ENCODE data around the gene FNIP1.
"Not testable (repeated sequence)": the region's sequence is repeated elsewhere in the genome, so short reads cannot be mapped to it uniquely, and the experiment has no call there.

FNIP1 gene

GRCh38 chr5:131749723-131750470 is 46.9 kb downstream of the FNIP1 start:
- no peak for DNase-seq

- DNase-seq, result no peak
Measured at GRCh38 chr5:131749138-131749537, 47.7 kb downstream of the FNIP1 start.

- peak; percentile 50 for DNase-seq
Measured at GRCh38 chr5:131747180-131748105, 49.4 kb downstream of the FNIP1 start.

GRCh38 chr5:131746423-131746822 is 50.4 kb downstream of the FNIP1 start:
- DNase-seq, result no peak

- DNase-seq, result no peak
Measured at GRCh38 chr5:131745703-131746102, 51.1 kb downstream of the FNIP1 start.

GRCh38 chr5:131745155-131745554 is 51.7 kb downstream of the FNIP1 start:
- no peak for DNase-seq

GRCh38 chr5:131740477-131740876 is 56.3 kb downstream of the FNIP1 start:
- no peak for DNase-seq

- DNase-seq, result no peak
Measured at GRCh38 chr5:131735393-131735792, 61.4 kb downstream of the FNIP1 start.

GRCh38 chr5:131734939-131735338 is 61.9 kb downstream of the FNIP1 start:
- not testable (repeated sequence) for DNase-seq

- DNase-seq, result not testable (repeated sequence)
Measured at GRCh38 chr5:131729292-131729691, 67.5 kb downstream of the FNIP1 start.

GRCh38 chr5:131724089-131724488 is 72.7 kb downstream of the FNIP1 start:
- not testable (repeated sequence) for DNase-seq

- DNase-seq, result no peak
Measured at GRCh38 chr5:131720714-131721113, 76.1 kb downstream of the FNIP1 start.

- no peak for DNase-seq
Measured at GRCh38 chr5:131719564-131719963, 77.3 kb downstream of the FNIP1 start.

GRCh38 chr5:131718487-131719014 is 78.3 kb downstream of the FNIP1 start:
- no peak for DNase-seq

- DNase-seq, result not testable (repeated sequence)
Measured at GRCh38 chr5:131717164-131717563, 79.7 kb downstream of the FNIP1 start.

GRCh38 chr5:131716650-131717049 is 80.2 kb downstream of the FNIP1 start:
- no peak for DNase-seq

- no peak for DNase-seq
Measured at GRCh38 chr5:131710391-131710790, 86.4 kb downstream of the FNIP1 start.

GRCh38 chr5:131709043-131709442 is 87.8 kb downstream of the FNIP1 start:
- no peak for DNase-seq

- no peak for DNase-seq
Measured at GRCh38 chr5:131706281-131706680, 90.5 kb downstream of the FNIP1 start.

GRCh38 chr5:131694926-131695325 is 101.9 kb downstream of the FNIP1 start:
- DNase-seq, result no peak

- no peak for DNase-seq
Measured at GRCh38 chr5:131693894-131694293, 102.9 kb downstream of the FNIP1 start.

GRCh38 chr5:131685516-131686171 is 111.2 kb downstream of the FNIP1 start:
- DNase-seq, result no peak

GRCh38 chr5:131684595-131684994 is 112.2 kb downstream of the FNIP1 start:
- DNase-seq, result no peak
